ENCODE measurements around the gene MST1.

MST1 gene

DNA sequence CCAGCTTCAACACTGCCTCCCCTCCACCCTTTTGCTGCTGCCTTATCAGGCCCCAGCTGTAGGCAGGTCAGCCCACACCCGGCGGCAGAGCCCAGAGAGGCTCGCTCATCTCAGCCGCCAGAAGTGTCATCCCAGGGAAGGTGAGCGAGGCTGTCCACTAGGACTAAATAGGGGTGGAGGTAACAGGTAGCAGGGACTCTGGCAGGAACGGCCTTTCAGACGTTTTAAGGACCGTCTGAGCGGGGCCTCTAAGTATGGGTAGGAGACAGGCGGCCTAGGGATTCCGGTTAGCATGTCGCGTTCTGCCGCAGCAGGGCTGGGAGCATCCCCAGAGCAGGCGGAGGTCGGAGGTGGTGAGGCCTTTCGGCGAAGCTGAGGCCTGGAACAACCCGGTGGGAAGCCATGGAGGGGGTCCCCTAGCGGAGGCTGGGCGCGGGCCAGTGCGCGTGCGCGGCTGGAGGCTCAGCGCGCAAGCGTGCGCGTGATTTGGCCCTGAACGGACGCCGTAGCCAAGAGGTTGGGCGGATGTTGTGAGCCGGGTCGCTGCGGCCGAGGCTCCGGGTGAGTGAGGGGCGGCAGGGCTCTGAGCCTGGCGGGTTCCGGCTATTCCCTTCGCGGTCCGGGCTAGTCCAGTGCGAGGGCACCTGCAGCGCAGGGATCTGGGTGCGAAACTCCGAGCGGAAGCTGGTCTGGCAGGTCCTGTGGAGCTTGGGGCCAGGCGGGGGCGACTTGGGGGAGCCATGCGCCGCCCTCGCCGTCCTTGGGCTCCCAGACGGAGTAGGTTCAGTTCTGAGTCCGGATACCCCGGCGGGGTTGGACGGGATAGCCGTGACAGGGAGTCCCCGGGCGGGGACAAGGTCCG, at the start of gene MST1, which contains the start of gene RNF123:
Gene MST1, minus strand, starts transcription at position 429 of the 862 bp plus-strand sequence. CDS start 783 bp downstream, outside the sequence.
Gene RNF123, plus strand, starts transcription at position 512 of the 862 bp plus-strand sequence. CDS start 1,609 bp downstream, outside the sequence.
- DNase-seq, result no peak

DNA sequence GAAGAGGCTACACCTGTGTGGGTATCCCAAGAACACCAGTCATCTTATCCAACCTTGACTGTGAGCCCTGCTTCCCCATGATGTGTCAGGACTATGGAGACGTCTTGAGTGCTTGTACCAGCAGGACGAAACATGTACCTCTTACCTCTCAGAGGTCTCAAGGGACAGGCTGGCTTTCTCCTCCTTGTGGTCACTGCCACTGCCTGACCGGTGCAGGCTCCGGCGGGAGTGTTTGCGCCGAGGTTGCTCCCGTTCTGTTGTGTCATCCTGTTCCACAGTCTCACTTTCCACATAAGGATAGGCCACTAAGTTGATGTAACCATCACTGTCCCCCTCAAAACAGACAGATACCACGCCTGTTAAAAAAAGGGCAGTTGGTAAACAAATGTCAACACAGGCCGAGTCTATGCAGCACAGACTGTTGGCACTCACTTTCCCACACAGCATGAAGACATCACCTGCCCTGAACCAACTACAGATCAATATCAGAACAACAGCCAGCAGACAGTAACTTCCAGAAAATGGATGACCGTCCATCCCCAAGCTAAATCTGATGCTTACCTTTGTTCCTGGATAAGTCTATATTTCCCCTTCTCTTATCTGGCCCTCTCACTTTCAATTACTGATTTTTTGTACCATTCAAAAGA, 48.9 kb upstream of the MST1 start:
- DNase-seq, result no peak

DNA sequence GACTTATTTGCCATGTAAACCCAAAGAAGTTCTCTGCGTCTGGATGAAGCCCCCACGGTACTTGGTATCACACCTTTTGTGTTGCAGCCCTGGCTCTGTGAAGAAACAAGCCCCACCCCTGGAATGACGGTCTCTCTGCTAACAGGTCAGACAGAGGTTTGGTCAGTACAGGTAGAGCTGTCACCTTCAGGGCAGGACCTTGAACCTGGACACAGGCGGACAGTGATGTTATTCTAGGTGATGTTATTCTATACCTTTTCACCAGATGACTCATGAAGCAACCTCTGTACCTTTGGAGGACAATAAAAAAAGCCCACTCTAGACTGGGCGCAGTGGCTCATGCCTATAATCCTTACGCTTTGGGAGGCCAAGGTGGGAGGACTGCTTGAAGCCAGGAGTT, 45.5 kb upstream of the MST1 start:
- DNase-seq, result no peak

DNA sequence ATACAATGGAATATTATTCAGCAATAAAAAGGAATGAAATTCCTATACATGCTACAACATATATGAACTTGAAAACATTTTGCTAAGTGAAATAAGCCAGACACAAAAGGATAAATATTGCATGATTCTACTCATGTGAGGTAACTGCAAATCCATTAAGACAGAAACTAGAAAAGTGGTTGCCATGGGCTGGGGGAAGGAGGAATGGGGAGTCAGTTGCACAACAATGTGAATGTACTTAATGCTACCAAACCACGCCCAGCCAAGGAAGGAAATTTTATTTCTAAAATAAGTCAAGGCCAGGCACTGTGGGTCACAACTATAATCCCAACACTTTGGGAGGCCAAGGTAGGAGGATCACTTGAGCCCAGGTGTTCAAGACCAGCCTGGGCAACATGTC, 44.3 kb upstream of the MST1 start:
- DNase-seq, result no peak

DNA sequence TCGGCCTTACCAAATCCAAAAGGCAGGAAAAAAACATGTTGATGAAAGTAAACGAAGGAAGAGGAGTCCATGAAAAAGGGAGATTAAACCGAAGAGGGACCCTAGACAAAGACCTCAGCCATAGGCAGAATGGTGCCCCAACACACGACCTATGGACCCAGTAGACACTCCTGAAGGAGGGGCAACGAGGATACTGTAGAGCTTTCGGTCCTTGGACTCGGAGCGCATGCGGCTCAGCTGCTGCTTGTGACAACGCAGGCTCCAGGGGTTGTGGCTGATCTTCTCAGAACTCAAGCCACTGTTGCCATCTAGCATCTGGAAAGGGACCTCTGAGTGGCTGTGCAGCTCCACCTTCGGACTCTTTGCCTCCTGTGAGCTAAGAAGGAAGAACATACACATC, 43.3 kb upstream of the MST1 start:
- DNase-seq, result no peak

- DNase-seq, result no peak
Observed at GRCh38 chr3:49729966-49730609, 40.8 kb upstream of the MST1 start.

- no peak for DNase-seq
Observed at GRCh38 chr3:49727924-49728361, 38.7 kb upstream of the MST1 start.

- no peak for DNase-seq
Observed at GRCh38 chr3:49727154-49727923, 38.1 kb upstream of the MST1 start.

DNA sequence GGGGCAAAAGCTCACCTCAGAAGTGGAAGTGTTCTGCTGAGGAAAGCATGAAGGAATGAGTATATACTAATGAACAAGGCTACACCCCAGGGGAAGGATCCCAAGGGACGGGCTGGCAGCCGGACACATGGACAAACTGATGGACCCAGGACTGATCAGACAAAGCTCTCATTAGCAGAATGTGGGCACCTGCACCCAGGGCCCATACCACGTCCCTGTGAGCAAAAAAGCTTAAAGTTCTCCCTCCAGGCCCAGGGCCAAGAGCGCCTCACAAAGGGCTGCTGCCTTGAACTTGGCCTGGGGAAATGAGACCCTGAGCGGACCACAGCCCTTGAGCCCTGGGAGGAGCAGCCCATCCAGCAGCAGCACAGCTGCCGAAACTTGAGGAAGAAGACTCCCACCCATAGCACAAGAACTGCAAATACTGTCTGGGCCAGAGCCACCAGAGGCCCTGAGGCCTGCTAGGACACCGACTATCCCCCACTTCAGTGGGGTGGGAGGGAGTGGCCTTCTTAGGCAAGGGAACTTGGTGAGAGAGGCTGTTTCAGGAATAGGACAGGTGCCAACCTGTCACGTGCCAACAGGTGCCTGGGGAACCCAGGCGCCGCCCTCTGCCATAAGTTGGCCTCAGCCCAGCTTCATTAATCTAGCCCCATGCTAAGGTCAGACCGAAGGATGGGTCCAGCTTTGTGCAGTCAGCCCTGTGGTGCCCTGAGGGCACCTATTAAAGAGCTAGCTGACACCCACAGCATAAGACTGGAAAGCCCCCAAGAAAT, 36.8 kb upstream of the MST1 start:
- DNase-seq, result no peak

DNA sequence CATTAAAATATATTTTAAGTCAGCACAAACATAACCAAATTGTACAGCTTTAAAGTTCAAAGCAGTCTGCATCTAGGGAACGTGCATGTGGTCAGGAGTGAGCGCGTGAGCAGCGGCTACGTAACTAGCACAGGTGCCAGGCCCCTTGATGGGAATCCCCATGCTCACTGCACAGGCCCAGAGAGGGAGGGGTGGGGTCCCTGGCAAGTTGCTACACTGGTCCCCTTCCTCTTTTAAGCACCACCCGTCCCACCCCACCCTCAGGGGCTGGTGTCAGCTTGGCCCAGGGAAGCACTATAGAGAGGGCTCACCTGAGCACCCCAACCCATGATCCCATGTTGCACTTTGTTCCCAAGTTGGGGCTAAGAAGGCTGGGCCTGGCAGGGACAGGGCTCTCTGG, 35.3 kb upstream of the MST1 start:
- no peak for DNase-seq

GRCh38 chr3:49723628-49724551, 34.6 kb upstream of the MST1 start, which contains the start of gene GMPPB:
Gene GMPPB (minus strand): TSS chr3:49723951. CDS start chr3:49723726, 225 bp downstream.
- peak; percentile 90 to 97 for DNase-seq

GRCh38 chr3:49723296-49723627, 34.0 kb upstream of the MST1 start:
- peak; percentile 23 to 49 for DNase-seq

- DNase-seq, result no peak
Observed at GRCh38 chr3:49722896-49723295, 33.6 kb upstream of the MST1 start.

GRCh38 chr3:49721896-49722781, 32.9 kb upstream of the MST1 start:
- DNase-seq, result no peak

DNA sequence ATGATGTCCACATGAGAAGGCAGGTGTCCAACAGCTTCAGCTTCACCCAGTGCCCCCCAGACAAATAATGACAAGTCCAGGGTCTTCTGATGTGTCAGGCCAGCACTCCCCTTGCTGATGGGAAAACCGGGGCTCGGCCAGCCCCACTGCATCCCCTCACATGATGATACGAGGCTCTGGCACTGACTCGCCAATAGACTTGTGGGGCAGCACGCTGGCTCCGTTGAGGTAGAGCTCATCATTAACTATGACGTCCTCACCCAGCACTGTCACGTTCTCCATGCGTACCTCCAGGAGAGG, 32.3 kb upstream of the MST1 start:
- no peak for DNase-seq

GRCh38 chr3:49720855-49721595, 31.8 kb upstream of the MST1 start:
- DNase-seq, result no peak

DNA sequence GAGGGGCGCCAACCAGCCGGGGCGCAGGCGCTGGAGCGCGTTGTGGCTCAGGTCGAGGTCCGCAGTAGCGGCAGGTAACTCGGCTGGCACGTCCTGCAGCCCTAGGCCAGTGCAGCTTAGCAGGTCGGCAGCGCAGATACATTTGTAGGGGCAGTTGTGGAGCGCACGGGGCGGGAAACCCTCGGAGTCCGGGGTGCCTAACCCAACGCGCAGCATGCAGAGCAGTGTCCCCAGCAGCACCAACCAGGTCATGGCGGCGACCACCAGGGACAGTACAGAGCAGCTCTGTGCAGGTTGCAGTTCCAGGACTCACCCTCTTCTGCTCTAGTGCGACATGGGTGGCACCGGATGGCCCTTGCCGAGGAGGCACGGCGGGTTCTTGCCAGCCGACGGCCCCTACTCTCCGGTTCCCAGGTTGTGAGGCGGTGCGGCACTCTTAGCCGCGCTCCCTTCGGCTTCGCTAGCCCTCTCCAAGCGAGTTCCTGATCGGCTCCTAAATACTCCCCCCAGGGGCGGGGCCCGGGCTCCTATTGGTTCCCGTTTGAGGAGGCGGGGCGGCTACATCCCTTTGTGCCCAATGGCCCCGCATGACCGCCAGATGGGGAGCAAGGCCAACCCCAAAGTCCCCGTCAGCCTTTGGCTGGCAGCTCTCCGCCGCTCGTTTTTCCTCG, 30.1 kb upstream of the MST1 start, which contains the start of gene AMIGO3:
Gene AMIGO3, minus strand, starts transcription at position 471 of the 671 bp plus-strand sequence. Its CDS starts 219 bp downstream, at position 252.
- DNase-seq, result peak; percentile 88 to 89

DNA sequence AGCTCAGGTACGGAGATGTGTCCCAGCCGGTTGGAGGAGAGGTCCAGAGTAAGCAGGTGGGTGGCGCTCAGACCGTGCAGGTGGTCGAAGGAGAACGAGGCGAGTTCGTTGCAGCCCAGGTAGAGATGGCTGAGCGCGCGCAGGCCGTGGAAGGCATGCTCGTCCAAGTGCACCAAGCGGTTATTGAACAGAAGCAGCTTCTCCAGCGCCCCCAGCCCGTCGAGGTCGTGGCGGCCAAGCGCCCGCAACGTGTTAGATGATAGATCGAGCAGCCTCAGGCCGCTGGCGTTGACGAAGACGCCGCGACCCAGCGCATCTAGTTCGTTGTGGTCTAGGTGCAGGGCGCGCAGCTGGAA, 29.6 kb upstream of the MST1 start:
- no peak for DNase-seq
